NOMO-1 treated with dmso at 0.1 percent for 144 hours (cell line): ENCODE measurements around the gene LOXHD1.

ENCODE experiments used
- DNase-seq: peaks from one replicate; lab custom pipeline; 2025; ENCODE audit not compliant: unreplicated experiment; lab: John Stamatoyannopoulos, UW

The LOXHD1 gene

GRCh38 chr18:46546111-46546640, 110.8 kb downstream of the LOXHD1 start:
- no peak for DNase-seq

GRCh38 chr18:46542545-46542944, 114.5 kb downstream of the LOXHD1 start:
- DNase-seq, result no peak

GRCh38 chr18:46541626-46542189, 115.3 kb downstream of the LOXHD1 start:
- no peak for DNase-seq

- DNase-seq, result no peak
These were observed 118.6 kb downstream of the LOXHD1 start for GRCh38 chr18:46538376-46538775.

DNA sequence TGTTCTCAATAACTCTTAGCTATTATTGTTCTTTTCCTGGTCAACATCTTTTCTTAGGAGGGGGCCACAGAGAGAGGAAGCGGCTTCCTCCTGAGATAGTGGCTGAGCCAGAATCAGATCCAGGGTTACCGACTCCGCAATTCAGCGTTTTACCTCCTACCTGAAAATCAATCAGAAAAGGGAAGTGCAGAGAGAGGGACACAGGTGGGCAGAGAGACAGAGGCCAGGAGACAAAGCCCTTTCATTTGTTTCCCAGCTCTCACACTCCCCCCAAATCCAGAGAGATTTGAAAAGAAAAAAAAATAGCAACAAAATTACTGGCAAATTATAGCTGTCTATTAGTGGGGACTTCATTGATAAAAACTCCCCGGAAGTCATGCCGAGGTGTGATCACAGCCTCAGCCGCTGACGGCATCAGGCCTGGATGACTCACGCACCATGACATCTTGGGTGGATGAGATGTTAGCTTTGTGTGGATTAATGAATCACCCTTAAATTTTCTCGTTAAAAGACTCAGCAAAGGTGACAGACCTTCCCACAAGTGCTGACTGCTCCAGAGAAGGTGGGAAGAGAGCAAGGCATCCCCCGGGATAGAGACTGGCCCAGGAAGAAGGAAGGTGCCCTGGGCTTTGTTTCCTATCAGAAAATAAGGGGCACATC, 120.7 kb downstream of the LOXHD1 start:
- DNase-seq, result no peak

DNA sequence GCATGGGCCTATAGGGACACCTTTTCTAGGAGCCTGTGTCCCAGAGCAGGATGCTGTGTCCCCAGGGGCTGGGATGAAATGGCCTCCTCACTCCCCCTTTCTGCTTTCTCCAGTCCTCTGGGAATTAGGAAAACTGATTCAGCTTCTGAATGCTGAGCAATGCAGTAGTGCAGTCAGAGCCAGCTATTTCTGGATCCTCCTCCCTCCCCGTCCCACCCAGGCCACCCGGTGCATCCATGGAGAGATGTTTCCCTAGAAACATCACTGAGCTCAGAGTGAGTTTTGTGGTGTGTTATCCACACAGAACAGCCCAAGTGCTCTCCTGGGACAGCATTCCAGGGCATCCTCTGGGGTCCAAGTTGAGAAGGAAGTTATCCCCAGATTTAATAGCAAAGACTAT, 125.5 kb downstream of the LOXHD1 start:
- DNase-seq, result no peak

DNA sequence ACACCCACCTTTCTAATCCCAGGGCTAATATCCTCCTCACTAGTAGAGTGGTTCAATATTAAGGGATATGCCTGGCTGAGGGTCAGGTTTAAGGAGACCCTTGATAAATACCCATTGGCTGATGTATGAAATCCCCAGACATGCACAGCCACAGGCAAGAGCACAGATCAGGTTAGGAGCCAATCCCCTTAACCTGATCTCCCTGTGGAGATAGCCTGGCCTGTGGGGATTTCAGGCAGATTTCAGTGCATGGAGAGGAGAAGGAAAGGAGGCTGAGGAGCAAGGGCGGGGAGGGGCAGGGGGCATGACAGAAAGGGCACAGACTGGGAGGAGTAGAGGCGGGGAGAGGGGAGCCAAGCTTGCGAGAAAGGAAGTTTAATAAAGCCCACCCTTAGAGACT, 129.0 kb downstream of the LOXHD1 start:
- DNase-seq, result no peak

DNA sequence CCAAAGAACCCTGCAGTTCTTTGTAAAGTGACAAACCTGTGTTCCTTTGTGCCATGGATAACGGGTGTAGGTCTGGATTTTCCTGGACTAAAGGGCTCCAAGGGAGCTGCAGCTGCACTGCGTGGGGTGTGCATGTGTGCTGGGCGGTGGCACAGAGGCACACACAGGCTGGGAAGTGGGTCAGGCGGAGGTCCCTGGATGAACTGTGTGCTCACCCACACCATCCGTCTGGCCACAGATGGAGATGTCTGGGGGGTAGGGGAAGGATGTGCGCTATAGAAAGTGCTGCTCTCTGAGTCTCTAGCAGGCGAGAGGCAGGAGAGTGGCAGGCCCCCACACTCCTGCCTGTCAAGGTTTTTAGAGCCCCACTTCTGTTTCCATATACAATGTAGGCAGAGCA, 137.2 kb downstream of the LOXHD1 start:
- DNase-seq, result no peak

GRCh38 chr18:46518438-46518837, 138.6 kb downstream of the LOXHD1 start:
- DNase-seq, result no peak

DNA sequence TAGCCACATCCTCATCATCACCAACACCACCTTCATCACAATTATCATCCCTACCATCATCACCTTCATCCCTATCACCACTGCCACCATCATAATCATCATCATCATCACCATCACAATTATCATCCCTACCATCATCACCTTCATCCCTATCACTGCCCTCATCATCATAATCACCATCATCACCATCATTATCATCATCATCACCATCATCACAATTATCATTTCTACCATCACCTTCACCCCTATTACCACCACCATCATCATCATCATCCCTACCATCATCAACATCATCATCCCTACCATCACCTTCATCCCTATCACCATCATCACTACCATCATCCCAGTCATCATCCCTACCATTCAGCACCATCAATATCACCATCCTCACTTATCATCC, 140.5 kb downstream of the LOXHD1 start:
- no peak for DNase-seq

GRCh38 chr18:46510386-46510785, 146.6 kb downstream of the LOXHD1 start:
- DNase-seq, result no peak

DNA sequence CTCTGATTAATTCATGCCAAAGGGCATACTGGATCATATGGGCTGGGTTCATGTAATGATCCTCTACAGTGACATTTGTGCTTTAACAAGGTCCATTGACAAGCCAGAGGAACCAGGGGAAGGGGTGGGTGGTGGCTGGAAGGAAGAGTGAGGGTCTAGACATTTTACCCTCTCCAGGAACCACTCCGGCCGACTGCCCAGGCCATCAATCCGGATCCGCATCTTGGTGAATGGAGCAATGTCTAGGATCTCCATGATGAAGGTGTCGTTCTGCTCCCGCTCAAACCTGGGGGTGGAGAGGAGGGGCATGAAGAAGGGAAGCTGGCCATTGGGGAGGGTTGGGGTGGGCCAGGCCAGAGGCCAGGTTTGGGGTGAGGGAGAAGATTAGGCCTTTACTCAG, 147.5 kb downstream of the LOXHD1 start:
- no peak for DNase-seq

GRCh38 chr18:46506974-46507586, 149.9 kb downstream of the LOXHD1 start:
- DNase-seq, result no peak

DNA sequence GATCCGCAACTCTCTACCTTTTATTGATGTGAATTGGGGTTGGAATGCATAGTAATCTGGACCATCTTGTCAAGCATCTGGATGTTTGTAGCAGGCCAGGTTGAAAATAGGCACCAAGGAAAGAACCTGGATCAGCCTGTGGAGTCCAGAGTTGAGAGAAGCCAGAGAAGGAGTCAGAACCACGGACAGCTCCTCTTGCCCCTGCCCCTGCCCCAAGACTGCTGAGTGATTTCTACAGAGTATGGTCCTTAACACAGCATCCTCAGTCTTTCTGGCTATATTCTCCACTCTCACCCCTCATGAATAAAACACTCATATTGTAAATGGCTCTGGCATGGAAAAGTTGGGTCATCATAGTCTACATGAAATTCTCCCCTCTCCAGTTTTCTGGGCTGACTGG, 154.6 kb downstream of the LOXHD1 start:
- DNase-seq, result no peak

- DNase-seq, result no peak
These were observed 159.9 kb downstream of the LOXHD1 start for GRCh38 chr18:46497129-46497528.

GRCh38 chr18:46488471-46489213, 168.4 kb downstream of the LOXHD1 start:
- DNase-seq, result no peak

- no peak for DNase-seq
These were observed 171.3 kb downstream of the LOXHD1 start for GRCh38 chr18:46485675-46486194.

DNA sequence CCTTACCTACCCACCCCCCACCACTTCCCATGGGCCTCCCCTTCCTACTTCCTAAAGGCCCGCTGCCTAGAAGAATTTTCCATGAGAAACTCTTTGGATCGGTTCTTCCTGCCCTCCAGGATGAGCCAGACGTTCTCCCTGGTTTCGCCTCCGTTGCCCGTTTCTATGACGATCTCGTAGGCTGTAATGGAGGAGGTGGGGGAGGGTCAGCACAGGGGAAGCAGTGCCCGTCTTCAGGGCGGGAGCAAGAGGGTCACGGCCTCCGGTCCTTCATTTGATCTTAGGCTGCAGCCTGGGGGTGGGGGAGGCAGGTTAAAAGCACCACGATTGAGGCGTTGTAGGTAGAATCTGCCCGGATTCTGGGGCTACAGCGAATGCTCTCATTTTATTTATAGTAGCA, 172.0 kb downstream of the LOXHD1 start:
- DNase-seq, result no peak

DNA sequence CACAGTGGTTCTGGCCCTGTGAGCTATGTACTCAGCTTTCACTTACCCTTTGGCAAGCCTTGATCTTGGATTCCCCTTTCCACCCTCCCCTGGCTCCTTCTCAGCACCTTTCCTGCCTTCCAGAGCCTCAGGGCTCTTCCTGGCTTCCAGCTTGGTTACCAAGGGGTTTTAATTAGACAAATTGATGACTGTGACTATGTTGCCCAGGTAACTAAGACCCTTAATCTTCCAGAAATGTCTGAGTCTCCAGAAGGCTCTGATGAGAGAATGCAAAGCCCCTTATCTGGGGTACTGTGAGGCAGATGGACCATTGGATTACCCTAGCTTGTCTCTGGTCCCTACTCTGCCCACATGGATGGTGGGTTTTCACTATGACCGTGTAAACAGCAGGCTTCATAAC, 174.2 kb downstream of the LOXHD1 start:
- DNase-seq, result no peak

- DNase-seq, result no peak
These were observed 175.2 kb downstream of the LOXHD1 start for GRCh38 chr18:46481847-46482245.

- no peak for DNase-seq
These were observed 175.8 kb downstream of the LOXHD1 start for GRCh38 chr18:46481048-46481846.
